ENCODE measurements around the gene TAGAP. TPM values are rescaled to one million over a fixed set of nuclear protein-coding genes. Genes with fewer than 3 reads are reported as not detected.

Gene TAGAP
- total RNA-seq, 1 experiment from 2014 or later = 0.13 TPM

GRCh38 chr6:159047891-159048685 is 3.3 kb upstream of the TAGAP start:
- no TSS peak for BruUV-seq (replicated peaks)
- in situ Hi-C loops (cut with HindIII; ENCODE audit: low pct_unique_long_range_greater_than_20kb, low sequenced_read_pairs) = no loop called here
- ATAC-seq = no peak

DNA sequence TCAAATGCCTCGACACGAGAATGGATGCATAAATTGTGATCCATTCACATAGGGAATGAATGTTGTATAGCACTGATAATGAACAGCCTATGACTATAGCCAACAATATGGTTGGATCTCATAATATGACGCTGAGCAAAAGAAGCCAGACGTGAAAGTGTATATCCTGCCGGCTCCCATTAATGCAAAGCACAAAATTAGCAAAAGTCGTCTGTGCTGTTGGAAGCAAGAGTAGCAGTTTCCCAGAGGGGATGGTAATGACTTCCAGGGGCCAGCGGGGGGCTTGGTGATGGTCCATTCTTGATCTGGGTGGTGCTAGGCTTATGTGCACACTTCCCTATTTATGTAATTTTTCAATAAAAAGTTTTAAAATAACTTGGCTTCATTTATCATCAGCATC is 1.0 kb upstream of the TAGAP start:
- H3K4me3 ChIP-seq (ENCODE audit: low read depth in 2 of 2, low read length in 2 of 2) = no peak overlapping the region
- no TSS peak for BruUV-seq (replicated peaks)
- H3K27me3 ChIP-seq (ENCODE audit: control insufficient read depth, insufficient read depth, low read length) = peaks cover 23% of the 10 kb centered on the region
- in situ Hi-C loops (cut with HindIII; ENCODE audit: low pct_unique_long_range_greater_than_20kb, low sequenced_read_pairs) (no loop called here), intact Hi-C loops (cut with micrococcal nuclease; ENCODE audit: unreplicated experiment) (loop anchor here (10.0 kb wide), 1 partner anchor 89 kb away; no protein-coding TSS in a partner anchor)
- CTCF ChIA-PET = no interaction called here
- no peak overlapping the region for H3K27ac ChIP-seq (ENCODE audit: low read length)
- no peaks in the 10 kb centered on the region for H3K4me1 ChIP-seq (ENCODE audit: control insufficient read depth, insufficient read depth, low read length)
- TF ChIP-seq, protein P1, sequence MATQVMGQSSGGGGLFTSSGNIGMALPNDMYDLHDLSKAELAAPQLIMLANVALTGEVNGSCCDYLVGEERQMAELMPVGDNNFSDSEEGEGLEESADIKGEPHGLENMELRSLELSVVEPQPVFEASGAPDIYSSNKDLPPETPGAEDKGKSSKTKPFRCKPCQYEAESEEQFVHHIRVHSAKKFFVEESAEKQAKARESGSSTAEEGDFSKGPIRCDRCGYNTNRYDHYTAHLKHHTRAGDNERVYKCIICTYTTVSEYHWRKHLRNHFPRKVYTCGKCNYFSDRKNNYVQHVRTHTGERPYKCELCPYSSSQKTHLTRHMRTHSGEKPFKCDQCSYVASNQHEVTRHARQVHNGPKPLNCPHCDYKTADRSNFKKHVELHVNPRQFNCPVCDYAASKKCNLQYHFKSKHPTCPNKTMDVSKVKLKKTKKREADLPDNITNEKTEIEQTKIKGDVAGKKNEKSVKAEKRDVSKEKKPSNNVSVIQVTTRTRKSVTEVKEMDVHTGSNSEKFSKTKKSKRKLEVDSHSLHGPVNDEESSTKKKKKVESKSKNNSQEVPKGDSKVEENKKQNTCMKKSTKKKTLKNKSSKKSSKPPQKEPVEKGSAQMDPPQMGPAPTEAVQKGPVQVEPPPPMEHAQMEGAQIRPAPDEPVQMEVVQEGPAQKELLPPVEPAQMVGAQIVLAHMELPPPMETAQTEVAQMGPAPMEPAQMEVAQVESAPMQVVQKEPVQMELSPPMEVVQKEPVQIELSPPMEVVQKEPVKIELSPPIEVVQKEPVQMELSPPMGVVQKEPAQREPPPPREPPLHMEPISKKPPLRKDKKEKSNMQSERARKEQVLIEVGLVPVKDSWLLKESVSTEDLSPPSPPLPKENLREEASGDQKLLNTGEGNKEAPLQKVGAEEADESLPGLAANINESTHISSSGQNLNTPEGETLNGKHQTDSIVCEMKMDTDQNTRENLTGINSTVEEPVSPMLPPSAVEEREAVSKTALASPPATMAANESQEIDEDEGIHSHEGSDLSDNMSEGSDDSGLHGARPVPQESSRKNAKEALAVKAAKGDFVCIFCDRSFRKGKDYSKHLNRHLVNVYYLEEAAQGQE (IDR thresholded peaks at IDR 0.05; ENCODE audit: insufficient read depth in 1 of 2, low read depth in 2 of 2, low read length in 1 of 2) = no peak
- TF ChIP-seq POLR2AphosphoS5 (IDR thresholded peaks at IDR 0.05; ENCODE audit: low read depth, low read length) = no peak
- no peak for TF ChIP-seq SIN3A (IDR thresholded peaks at IDR 0.05; ENCODE audit: borderline replicate concordance, insufficient read depth, low read depth, low read length)
- no peak for TF ChIP-seq CTCF (IDR thresholded peaks at IDR 0.05)
- no peak for TF ChIP-seq TCF7L2 (IDR thresholded peaks at IDR 0.05; ENCODE audit: low read depth, low read length)
- ATAC-seq = no peak
- DNase-seq (ENCODE audit: low read depth, low spot score) = no peak
- H3K9me3 ChIP-seq (ENCODE audit: control insufficient read depth, insufficient read depth, low read depth, low read length) = no peaks in the 10 kb centered on the region
- POLR2A ChIA-PET = no interaction called here
- H3K36me3 ChIP-seq (ENCODE audit: control insufficient read depth, insufficient read depth, low read length) = no peaks in the 10 kb centered on the region

More at GRCh38 chr6:159047891-159048685, 3.3 kb upstream of the TAGAP start:
- Histone ChIP-seq H3K4me3 (ENCODE audit: low read depth in 2 of 2, low read length in 2 of 2) (no peak overlapping the region), H3K36me3 (ENCODE audit: control insufficient read depth, insufficient read depth, low read length) (no peaks in the 10 kb centered on the region), H3K4me1 (ENCODE audit: control insufficient read depth, insufficient read depth, low read length) (no peaks in the 10 kb centered on the region), H3K27me3 (ENCODE audit: control insufficient read depth, insufficient read depth, low read length) (peaks cover 24% of the 10 kb centered on the region), H3K27ac (ENCODE audit: low read length) (no peak overlapping the region), H3K9me3 (ENCODE audit: control insufficient read depth, insufficient read depth, low read depth, low read length) (no peaks in the 10 kb centered on the region)
- no peak for DNase-seq (ENCODE audit: low read depth, low spot score)
- ChIA-PET CTCF (interaction anchor here (0.6 kb wide), 1 partner anchor 56 kb away, joined by 3 read pairs; no protein-coding TSS in a partner anchor), POLR2A (no interaction called here)
- intact Hi-C loops (cut with micrococcal nuclease; ENCODE audit: unreplicated experiment) = loop anchor here (10.0 kb wide), 1 partner anchor 87 kb away; no protein-coding TSS in a partner anchor
- TF ChIP-seq POLR2AphosphoS5 (IDR thresholded peaks at IDR 0.05; ENCODE audit: low read depth, low read length) (no peak), TCF7L2 (IDR thresholded peaks at IDR 0.05; ENCODE audit: low read depth, low read length) (no peak), SIN3A (IDR thresholded peaks at IDR 0.05; ENCODE audit: borderline replicate concordance, insufficient read depth, low read depth, low read length) (no peak), CTCF (IDR thresholded peaks at IDR 0.05) (no peak)
- TF ChIP-seq, protein P1 (IDR thresholded peaks at IDR 0.05; ENCODE audit: insufficient read depth in 1 of 2, low read depth in 2 of 2, low read length in 1 of 2) = no peak
